ENCODE measurements around the gene GOLGA6B. TPM values are rescaled to one million over a fixed set of nuclear protein-coding genes. Genes with fewer than 3 reads are reported as not detected.
"Not testable (repeated sequence)": the region's sequence is repeated elsewhere in the genome, so short reads cannot be mapped to it uniquely, and the experiment has no call there.

The GOLGA6B gene
- total RNA-seq, 1 experiment from 2014 or later, result not detected

- Histone ChIP-seq H3K36me3 (ENCODE audit: insufficient read depth, low read length, poor library complexity, severe bottlenecking) (no peaks in the 10 kb centered on the region), H3K27ac (ENCODE audit: low read depth, low read length, poor library complexity, severe bottlenecking) (no peak overlapping the region), H3K4me3 (ENCODE audit: low read depth, low read length, poor library complexity, severe bottlenecking) (no peak overlapping the region), H3K27me3 (replicated peaks; ENCODE audit: insufficient read depth, low read depth, low read length, poor library complexity) (no peaks in the 10 kb centered on the region), H3K9me3 (ENCODE audit: low read depth, low read length, poor library complexity, severe bottlenecking) (no peaks in the 10 kb centered on the region), H3K4me1 (ENCODE audit: insufficient read depth, low read length, poor library complexity, severe bottlenecking) (no peaks in the 10 kb centered on the region)
- ChIA-PET CTCF (no interaction called here), POLR2A (ENCODE audit: low non-redundant PET) (no interaction called here)
- intact Hi-C loops (cut with micrococcal nuclease; ENCODE audit: unreplicated experiment), result no loop called here
- no peak for DNase-seq (ENCODE audit: low spot score)
- no peak for TF ChIP-seq EZH2 (IDR thresholded peaks at IDR 0.05; ENCODE audit: borderline replicate concordance, low read depth, low read length, poor library complexity, severe bottlenecking)
- TF ChIP-seq, protein P1, sequence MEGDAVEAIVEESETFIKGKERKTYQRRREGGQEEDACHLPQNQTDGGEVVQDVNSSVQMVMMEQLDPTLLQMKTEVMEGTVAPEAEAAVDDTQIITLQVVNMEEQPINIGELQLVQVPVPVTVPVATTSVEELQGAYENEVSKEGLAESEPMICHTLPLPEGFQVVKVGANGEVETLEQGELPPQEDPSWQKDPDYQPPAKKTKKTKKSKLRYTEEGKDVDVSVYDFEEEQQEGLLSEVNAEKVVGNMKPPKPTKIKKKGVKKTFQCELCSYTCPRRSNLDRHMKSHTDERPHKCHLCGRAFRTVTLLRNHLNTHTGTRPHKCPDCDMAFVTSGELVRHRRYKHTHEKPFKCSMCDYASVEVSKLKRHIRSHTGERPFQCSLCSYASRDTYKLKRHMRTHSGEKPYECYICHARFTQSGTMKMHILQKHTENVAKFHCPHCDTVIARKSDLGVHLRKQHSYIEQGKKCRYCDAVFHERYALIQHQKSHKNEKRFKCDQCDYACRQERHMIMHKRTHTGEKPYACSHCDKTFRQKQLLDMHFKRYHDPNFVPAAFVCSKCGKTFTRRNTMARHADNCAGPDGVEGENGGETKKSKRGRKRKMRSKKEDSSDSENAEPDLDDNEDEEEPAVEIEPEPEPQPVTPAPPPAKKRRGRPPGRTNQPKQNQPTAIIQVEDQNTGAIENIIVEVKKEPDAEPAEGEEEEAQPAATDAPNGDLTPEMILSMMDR (conservative IDR thresholded peaks at IDR 0.05; ENCODE audit: low read depth, low read length), result no peak
- BruUV-seq (replicated peaks), result no TSS peak
Measured at GRCh38 chr15:72698938-72699337, 44.4 kb downstream of the GOLGA6B start.

GRCh38 chr15:72700076-72700475 lies 45.6 kb downstream of the GOLGA6B start:
- Histone ChIP-seq H3K4me1 (ENCODE audit: insufficient read depth, low read length, poor library complexity, severe bottlenecking) (no peaks in the 10 kb centered on the region), H3K27ac (ENCODE audit: low read depth, low read length, poor library complexity, severe bottlenecking) (no peak overlapping the region), H3K36me3 (ENCODE audit: insufficient read depth, low read length, poor library complexity, severe bottlenecking) (no peaks in the 10 kb centered on the region), H3K27me3 (replicated peaks; ENCODE audit: insufficient read depth, low read depth, low read length, poor library complexity) (no peaks in the 10 kb centered on the region), H3K9me3 (ENCODE audit: low read depth, low read length, poor library complexity, severe bottlenecking) (no peaks in the 10 kb centered on the region), H3K4me3 (ENCODE audit: low read depth, low read length, poor library complexity, severe bottlenecking) (no peak overlapping the region)
- ChIA-PET POLR2A (ENCODE audit: low non-redundant PET) (no interaction called here), CTCF (no interaction called here)
- no peak for TF ChIP-seq EZH2 (IDR thresholded peaks at IDR 0.05; ENCODE audit: borderline replicate concordance, low read depth, low read length, poor library complexity, severe bottlenecking)
- TF ChIP-seq, protein P1 (conservative IDR thresholded peaks at IDR 0.05; ENCODE audit: low read depth, low read length), result no peak
- no peak for DNase-seq (ENCODE audit: low spot score)
- intact Hi-C loops (cut with micrococcal nuclease; ENCODE audit: unreplicated experiment), result no loop called here
- BruUV-seq (replicated peaks), result no TSS peak

GRCh38 chr15:72706266-72706665 lies 51.8 kb downstream of the GOLGA6B start:
- DNase-seq (ENCODE audit: low spot score), result peak; percentile 5
- POLR2A ChIA-PET (ENCODE audit: low non-redundant PET), result no interaction called here
- CTCF ChIA-PET, result no interaction called here
- no peaks in the 10 kb centered on the region for H3K4me1 ChIP-seq (ENCODE audit: insufficient read depth, low read length, poor library complexity, severe bottlenecking)
- TF ChIP-seq, protein P1 (conservative IDR thresholded peaks at IDR 0.05; ENCODE audit: low read depth, low read length), result no peak
- no peak for TF ChIP-seq EZH2 (IDR thresholded peaks at IDR 0.05; ENCODE audit: borderline replicate concordance, low read depth, low read length, poor library complexity, severe bottlenecking)
- BruUV-seq (replicated peaks), result no TSS peak
- intact Hi-C loops (cut with micrococcal nuclease; ENCODE audit: unreplicated experiment), result no loop called here
- no peak overlapping the region for H3K27ac ChIP-seq (ENCODE audit: low read depth, low read length, poor library complexity, severe bottlenecking)
- no peak overlapping the region for H3K4me3 ChIP-seq (ENCODE audit: low read depth, low read length, poor library complexity, severe bottlenecking)
- no peaks in the 10 kb centered on the region for H3K9me3 ChIP-seq (ENCODE audit: low read depth, low read length, poor library complexity, severe bottlenecking)
- no peaks in the 10 kb centered on the region for H3K27me3 ChIP-seq (replicated peaks; ENCODE audit: insufficient read depth, low read depth, low read length, poor library complexity)
- no peaks in the 10 kb centered on the region for H3K36me3 ChIP-seq (ENCODE audit: insufficient read depth, low read length, poor library complexity, severe bottlenecking)

GRCh38 chr15:72708551-72709303 lies 54.2 kb downstream of the GOLGA6B start:
- H3K4me3 ChIP-seq (ENCODE audit: low read depth, low read length, poor library complexity, severe bottlenecking); H3K27ac ChIP-seq (ENCODE audit: low read depth, low read length, poor library complexity, severe bottlenecking); BruUV-seq (replicated peaks); H3K9me3 ChIP-seq (ENCODE audit: low read depth, low read length, poor library complexity, severe bottlenecking); H3K27me3 ChIP-seq (replicated peaks; ENCODE audit: insufficient read depth, low read depth, low read length, poor library complexity); intact Hi-C loops (cut with micrococcal nuclease; ENCODE audit: unreplicated experiment); DNase-seq (ENCODE audit: low spot score); H3K36me3 ChIP-seq (ENCODE audit: insufficient read depth, low read length, poor library complexity, severe bottlenecking); CTCF ChIA-PET; H3K4me1 ChIP-seq (ENCODE audit: insufficient read depth, low read length, poor library complexity, severe bottlenecking): not testable (repeated sequence)
- POLR2A ChIA-PET (ENCODE audit: low non-redundant PET), result interaction anchor here (0.5 kb wide), 1 partner anchor 727 kb away, joined by 5 read pairs; no protein-coding TSS in a partner anchor

Data from A673 (cell line).